Hindlimb muscle (tissue), 1 donor: ENCODE data around the gene ZHX3. TPM values are rescaled to one million over a fixed set of nuclear protein-coding genes. Genes with fewer than 3 reads are reported as not detected.
A peak's percentile ranks its signal among the peaks of the same experiment; 100 is the strongest.
"Not testable (repeated sequence)": the region's sequence is repeated elsewhere in the genome, so short reads cannot be mapped to it uniquely, and the experiment has no call there.

Source experiments
- DNase-seq: peaks from one replicate; pipeline ENCODE4 v3.0.0-alpha.2; 2013
- polyA plus RNA-seq: library from polyadenylated mRNA; unstranded; fragments of 120-200 nt; gene quantifications from one replicate; pipeline ENCODE4 v1.2.1, GENCODE V29; 2013; ENCODE audit not compliant: insufficient read length

The ZHX3 gene
- polyA plus RNA-seq, 1 donor = 9.2 TPM

DNA sequence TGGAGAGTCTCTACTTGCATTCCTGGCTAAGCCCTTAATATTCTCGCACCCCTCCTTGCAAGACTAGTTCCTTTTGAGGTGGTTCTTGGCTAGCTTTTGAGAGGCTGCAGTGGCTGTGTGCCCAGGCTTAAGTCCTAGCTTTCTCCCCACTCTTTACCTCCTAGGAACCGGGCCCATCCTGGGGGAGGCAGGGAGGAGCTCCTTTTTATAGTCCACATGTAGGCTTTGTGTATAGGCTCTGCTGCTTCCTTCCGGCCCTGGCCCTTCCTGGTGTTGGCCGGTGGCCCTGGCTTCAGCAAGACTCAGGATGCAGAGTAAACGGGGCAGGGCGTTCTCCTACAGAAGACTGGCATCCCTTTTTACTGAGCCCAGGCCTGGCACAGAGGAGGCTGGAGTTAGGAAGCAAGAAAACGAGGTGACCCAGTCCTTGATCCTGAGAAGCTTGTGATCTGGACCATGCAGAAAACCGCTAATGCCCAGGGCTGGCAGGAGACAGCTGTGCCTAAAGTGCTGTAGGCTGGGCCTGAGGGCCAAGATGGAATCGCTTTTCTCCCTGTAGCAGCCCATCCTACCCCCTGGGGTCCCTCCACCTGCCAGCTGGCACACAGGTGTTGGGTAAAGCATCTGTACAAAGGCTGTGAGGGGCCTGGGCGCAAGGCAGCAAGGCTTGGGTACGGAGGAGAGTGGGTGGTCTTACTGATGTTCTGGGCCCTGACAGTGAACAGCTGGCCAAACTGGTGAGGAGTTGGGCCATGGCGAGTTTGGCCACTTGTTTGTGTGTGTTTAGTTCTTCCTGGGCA, 171.5 kb downstream of the ZHX3 start:
- peak; percentile 38 for DNase-seq

DNA sequence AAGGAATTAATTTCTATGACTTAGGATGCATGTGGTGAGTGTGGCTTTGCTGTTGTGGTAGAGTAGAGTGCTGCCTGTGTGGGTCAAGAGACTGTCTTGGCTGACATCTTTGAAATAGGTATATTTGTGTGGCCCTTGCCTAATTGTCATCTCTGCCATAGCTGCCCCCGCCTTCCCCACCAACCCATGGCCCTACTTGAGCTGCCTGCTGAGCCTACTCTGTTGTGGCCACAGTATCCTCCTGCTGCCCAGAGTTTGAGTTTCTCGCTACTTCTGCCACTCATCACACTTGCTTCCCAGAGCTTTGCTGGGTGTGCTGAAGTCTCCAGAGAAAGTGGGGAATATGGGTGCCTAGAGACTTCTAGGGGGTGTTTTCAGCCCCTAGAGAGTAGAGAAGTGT, 172.2 kb downstream of the ZHX3 start:
- DNase-seq = no peak

DNA sequence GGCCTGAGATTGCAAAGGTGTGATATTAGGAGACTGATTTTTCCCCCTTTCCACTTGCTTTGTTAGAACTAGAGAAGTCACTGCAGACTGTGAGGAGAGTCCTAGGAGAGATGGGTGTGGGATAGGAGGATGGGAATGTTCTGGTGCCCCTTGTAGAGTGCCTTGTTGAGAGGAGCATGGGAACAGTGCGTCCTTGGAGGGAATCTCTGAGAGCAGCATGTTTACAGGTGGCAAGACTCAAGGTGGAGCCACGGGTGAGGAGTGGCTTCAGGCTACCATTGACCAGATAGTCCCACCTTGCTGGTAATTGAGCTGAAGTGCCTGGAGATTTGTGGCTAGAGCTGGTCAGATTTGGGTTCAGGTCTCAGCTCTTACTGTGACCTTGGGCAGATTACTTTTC, 174.2 kb downstream of the ZHX3 start:
- no peak for DNase-seq

DNA sequence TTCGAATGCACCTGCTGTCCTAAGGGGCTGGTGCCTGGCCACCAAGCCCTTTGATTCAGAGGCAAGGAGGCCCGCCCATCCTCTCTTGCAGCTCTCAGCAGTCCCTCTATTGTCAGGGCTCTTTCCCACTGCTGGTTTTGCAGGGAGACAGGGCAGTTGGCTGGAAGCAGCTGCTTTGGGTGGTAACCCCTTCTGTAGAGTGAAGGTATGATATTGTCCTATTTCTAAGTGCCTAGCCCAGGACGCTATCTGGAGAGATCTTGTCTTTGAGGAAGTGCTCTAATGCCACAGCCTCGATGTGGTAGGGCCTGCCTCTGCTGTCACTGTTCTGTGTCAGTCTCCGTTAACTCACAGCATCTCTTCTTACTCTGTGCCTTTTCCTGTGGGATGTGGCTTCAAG, 174.6 kb downstream of the ZHX3 start:
- DNase-seq = no peak

GRCh38 chr20:41142245-41142644, 175.3 kb downstream of the ZHX3 start:
- no peak for DNase-seq

GRCh38 chr20:41141153-41141815, 176.2 kb downstream of the ZHX3 start:
- no peak for DNase-seq

- no peak for DNase-seq
These were observed 177.1 kb downstream of the ZHX3 start for GRCh38 chr20:41140226-41141133.

DNA sequence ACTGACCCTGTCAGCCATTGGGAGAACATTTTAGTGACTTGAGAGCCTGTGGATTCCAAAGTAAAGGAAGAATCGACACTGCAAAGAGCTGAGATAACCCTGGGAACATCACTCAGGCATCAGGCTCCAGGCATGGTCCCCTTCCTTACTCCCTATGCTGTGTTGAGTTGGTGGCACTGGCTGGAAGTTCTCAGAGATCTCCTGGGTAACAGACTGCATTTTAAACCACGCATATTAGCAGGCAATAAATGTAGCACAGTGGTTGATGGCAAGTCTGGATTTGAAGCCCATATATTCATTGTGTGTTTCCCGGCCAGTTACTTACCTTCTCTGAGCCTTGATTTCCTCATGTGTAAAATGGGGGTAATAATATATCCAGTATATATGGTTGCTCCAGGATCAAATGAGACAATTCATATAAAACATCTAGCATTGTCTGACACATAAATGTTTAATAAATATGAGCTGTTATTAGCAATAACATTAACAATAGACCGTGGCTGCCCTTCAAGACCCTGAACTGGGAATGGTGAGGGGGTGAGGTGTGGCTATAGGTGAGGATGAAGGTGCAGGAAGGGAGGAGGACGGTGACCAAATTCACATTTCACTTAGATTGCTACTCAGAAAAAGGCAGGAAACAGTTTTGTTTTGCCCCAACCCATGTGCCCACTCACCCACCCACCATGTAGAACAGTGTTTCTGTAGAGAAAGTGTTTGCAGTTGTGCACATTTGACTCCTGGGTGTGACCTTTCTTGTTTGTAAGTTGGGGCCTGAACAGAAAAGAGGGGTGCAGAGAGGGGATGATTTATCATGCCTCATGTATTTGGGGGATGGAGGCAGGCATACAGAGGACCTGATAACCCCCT, 178.1 kb downstream of the ZHX3 start:
- no peak for DNase-seq

- DNase-seq = no peak
These were observed 178.9 kb downstream of the ZHX3 start for GRCh38 chr20:41138475-41139226.

- peak; percentile 88 for DNase-seq
These were observed 179.7 kb downstream of the ZHX3 start for GRCh38 chr20:41137614-41138474.

DNA sequence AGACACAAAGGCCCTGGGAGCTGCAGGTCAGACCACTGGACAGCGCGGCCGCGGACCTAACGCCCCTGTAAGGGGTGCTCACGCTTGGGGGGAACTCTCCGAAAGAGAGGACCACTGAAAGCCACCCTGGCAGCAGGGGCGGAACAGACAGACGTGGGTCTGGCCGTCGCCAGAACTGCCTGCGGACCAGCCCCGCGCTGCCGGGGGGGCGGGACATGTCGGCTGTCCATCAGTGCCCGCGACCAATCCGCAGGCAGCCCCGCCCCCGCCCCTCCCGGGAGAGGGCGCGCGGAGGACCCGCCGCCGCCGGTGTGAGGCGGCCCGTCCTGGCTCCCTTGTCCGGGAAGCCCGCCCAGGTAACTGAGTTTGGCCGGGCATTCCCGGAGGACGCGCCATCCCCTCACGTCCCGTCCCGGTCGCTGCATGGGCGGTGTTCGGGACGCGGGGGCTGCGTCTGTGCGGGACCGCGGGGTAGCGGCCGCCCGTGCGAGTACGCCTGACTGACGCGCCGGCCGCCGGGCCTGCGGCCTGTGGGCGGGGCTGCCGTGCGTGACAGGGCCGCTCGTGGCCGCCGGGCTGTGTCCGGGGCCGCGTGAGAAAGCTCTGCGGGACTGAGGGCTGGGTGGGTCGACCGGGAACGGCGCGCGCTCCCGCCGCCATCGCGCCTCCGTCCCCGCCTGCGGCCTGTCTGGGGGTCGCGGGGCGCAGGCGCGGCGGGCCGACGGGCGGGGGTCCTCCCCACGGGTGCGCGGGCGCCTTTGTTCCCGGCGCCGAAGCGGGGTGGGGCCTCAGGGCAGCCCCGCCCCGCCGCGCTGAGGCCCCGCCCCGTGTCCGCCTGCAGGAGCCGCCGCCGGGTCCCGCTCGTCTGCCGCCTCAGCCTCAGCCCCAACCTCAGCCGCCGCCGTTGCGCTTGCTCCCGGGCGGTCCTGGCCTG, 180.6 kb downstream of the ZHX3 start, which contains the start of gene PLCG1:
Gene PLCG1, plus strand, starts transcription at position 864 of the 934 bp plus-strand sequence. CDS start 99 bp downstream, outside the sequence.
- DNase-seq = peak; percentile 92

GRCh38 chr20:41135888-41136679, 181.4 kb downstream of the ZHX3 start:
- DNase-seq = no peak

DNA sequence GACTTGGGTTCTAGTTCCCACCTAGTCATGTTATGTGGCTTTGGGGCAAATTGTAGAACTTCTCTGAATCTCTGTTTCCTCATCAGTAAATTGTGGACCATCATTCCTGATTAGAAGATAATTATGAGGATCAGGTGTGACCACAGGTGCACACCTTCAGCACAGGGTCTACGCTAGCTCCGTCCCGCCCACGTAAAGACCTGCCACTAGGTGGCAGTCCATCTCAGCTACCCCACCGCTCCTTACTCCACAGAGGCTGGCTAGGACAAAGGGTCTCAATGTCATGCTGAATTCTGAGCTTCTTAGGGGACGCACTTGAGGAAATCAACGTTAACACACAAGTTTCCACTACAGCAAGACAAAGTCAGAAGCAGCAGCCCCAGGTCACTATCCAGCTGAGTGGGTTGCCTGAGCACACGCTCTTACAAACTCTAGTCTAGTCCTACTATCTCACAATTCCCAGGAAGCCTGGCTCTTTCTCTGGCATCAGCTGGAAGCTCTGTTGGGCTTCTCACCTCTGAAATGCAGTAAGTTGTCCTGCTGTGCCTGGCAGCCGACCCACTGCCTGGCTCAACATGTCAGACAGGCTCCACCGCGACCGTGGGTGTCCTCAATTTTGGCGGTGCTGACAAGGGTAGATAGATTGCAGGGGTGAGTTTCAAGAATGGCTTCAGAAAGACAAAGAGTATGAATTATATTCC, 182.2 kb downstream of the ZHX3 start:
- DNase-seq = no peak

GRCh38 chr20:41134362-41135186, 183.0 kb downstream of the ZHX3 start:
- no peak for DNase-seq

GRCh38 chr20:41133709-41134361, 183.7 kb downstream of the ZHX3 start:
- no peak for DNase-seq

GRCh38 chr20:41132388-41132775, 185.1 kb downstream of the ZHX3 start:
- DNase-seq = not testable (repeated sequence)
